Measurements from ENCODE around the gene NLK. TPM values are rescaled to one million over a fixed set of nuclear protein-coding genes. Genes with fewer than 3 reads are reported as not detected.

NLK gene
- total RNA-seq, 1 donor from 2014 or later, result 30.6 TPM

- TF ChIP-seq CTCF (IDR thresholded peaks at IDR 0.05; ENCODE audit: insufficient read depth, low read depth, low read length), result no peak
- no peak for TF ChIP-seq EZH2 (IDR thresholded peaks at IDR 0.05; ENCODE audit: insufficient read depth, low read length)
- no peak overlapping the region for H3K4me3 ChIP-seq (ENCODE audit: insufficient read depth, low read depth, low read length)
- no peak overlapping the region for H3K27ac Mint-ChIP-seq (ENCODE audit: unreplicated experiment)
- no peaks in the 10 kb centered on the region for H3K9me3 ChIP-seq (ENCODE audit: insufficient read depth, low read depth, low read length)
- H3K27ac ChIP-seq (ENCODE audit: low read depth, low read length), result no peak overlapping the region
- FAIRE-seq (no peak), DNase-seq (ENCODE audit: low read depth) (no peak)
- H3K79me2 ChIP-seq (ENCODE audit: insufficient read depth, low read length), result peaks cover 98% of the 10 kb centered on the region
- peaks cover 76% of the 10 kb centered on the region for H4K20me1 ChIP-seq (ENCODE audit: insufficient read depth, low read length)
- no peaks in the 10 kb centered on the region for H3K27me3 ChIP-seq (ENCODE audit: insufficient read depth, low read length)
- no peaks in the 10 kb centered on the region for H3K36me3 Mint-ChIP-seq (ENCODE audit: low read depth, unreplicated experiment)
- H3K4me2 ChIP-seq (ENCODE audit: low read length), result no peak overlapping the region
- no peak overlapping the region for H2AFZ ChIP-seq (ENCODE audit: low read depth, low read length)
- no peaks in the 10 kb centered on the region for H3K9me3 Mint-ChIP-seq (ENCODE audit: unreplicated experiment)
- no peak overlapping the region for H3K9ac ChIP-seq (ENCODE audit: low read length)
- H3K4me1 Mint-ChIP-seq (ENCODE audit: low read depth, unreplicated experiment), result peaks cover 14% of the 10 kb centered on the region
- no peak overlapping the region for H3K4me3 Mint-ChIP-seq (ENCODE audit: unreplicated experiment)
- no peaks in the 10 kb centered on the region for H3K4me1 ChIP-seq (ENCODE audit: insufficient read depth, low read length)
- no peaks in the 10 kb centered on the region for H3K36me3 ChIP-seq (ENCODE audit: insufficient read depth, low read length)
- H3K27me3 Mint-ChIP-seq (ENCODE audit: low read depth, unreplicated experiment), result no peaks in the 10 kb centered on the region
Observed at GRCh38 chr17:28092088-28092487, 49.6 kb downstream of the NLK start.

DNA sequence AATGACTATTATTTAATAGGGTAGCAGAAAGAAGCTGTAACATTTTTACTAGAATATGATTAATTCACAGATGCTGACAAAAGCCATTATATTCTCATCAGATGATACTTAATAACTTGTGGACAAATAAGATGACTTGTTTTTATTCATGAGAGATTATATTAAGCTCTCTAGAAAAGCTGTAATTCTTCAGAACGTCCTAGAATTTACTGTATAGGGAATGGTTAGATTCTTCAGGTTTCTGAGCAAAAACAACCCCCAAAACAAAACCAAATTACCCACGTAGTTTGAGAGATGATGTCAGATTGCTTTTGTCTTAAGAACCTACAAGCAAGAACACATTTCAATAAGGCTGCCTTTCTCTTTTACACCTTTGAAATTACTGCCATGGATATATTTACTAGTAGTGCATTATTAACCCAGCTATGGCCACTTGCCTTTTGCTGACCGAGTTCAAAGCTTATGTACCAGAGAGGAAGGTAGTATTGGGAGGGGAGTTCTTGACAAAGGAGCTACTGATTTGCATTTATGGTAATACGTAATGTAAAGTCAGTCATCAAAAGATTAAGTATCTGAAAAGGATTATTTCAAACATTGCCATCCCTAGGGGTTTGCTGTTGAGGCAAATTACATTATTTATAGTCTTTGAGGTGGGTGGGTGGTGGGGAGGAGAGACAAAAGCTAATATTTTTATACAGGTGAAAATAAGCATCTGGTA is 51.7 kb downstream of the NLK start:
- peaks cover 14% of the 10 kb centered on the region for H3K4me1 Mint-ChIP-seq (ENCODE audit: low read depth, unreplicated experiment)
- no peak overlapping the region for H2AFZ ChIP-seq (ENCODE audit: low read depth, low read length)
- H4K20me1 ChIP-seq (ENCODE audit: insufficient read depth, low read length), result peaks cover 68% of the 10 kb centered on the region
- DNase-seq (ENCODE audit: low read depth) (no peak), FAIRE-seq (peak; percentile 17)
- no peak for TF ChIP-seq EZH2 (IDR thresholded peaks at IDR 0.05; ENCODE audit: insufficient read depth, low read length)
- no peak for TF ChIP-seq CTCF (IDR thresholded peaks at IDR 0.05; ENCODE audit: insufficient read depth, low read depth, low read length)
- no peaks in the 10 kb centered on the region for H3K9me3 Mint-ChIP-seq (ENCODE audit: unreplicated experiment)
- no peaks in the 10 kb centered on the region for H3K36me3 Mint-ChIP-seq (ENCODE audit: low read depth, unreplicated experiment)
- no peaks in the 10 kb centered on the region for H3K27me3 Mint-ChIP-seq (ENCODE audit: low read depth, unreplicated experiment)
- peaks cover 93% of the 10 kb centered on the region for H3K79me2 ChIP-seq (ENCODE audit: insufficient read depth, low read length)
- no peak overlapping the region for H3K27ac ChIP-seq (ENCODE audit: low read depth, low read length)
- no peak overlapping the region for H3K4me3 Mint-ChIP-seq (ENCODE audit: unreplicated experiment)
- no peaks in the 10 kb centered on the region for H3K9me3 ChIP-seq (ENCODE audit: insufficient read depth, low read depth, low read length)
- no peak overlapping the region for H3K27ac Mint-ChIP-seq (ENCODE audit: unreplicated experiment)
- no peak overlapping the region for H3K4me2 ChIP-seq (ENCODE audit: low read length)
- no peaks in the 10 kb centered on the region for H3K4me1 ChIP-seq (ENCODE audit: insufficient read depth, low read length)
- no peak overlapping the region for H3K9ac ChIP-seq (ENCODE audit: low read length)
- no peaks in the 10 kb centered on the region for H3K36me3 ChIP-seq (ENCODE audit: insufficient read depth, low read length)
- H3K27me3 ChIP-seq (ENCODE audit: insufficient read depth, low read length), result no peaks in the 10 kb centered on the region
- no peak overlapping the region for H3K4me3 ChIP-seq (ENCODE audit: insufficient read depth, low read depth, low read length)

- Histone ChIP-seq H3K79me2 (ENCODE audit: insufficient read depth, low read length) (peaks cover 86% of the 10 kb centered on the region), H3K4me2 (ENCODE audit: low read length) (no peak overlapping the region), H3K9ac (ENCODE audit: low read length) (no peak overlapping the region)
Observed at GRCh38 chr17:28096756-28097155, 54.3 kb downstream of the NLK start.

More at GRCh38 chr17:28096756-28097155, 54.3 kb downstream of the NLK start:
- no peak for FAIRE-seq
- no peak overlapping the region for H2AFZ ChIP-seq (ENCODE audit: low read depth, low read length)
- no peak overlapping the region for H3K27ac Mint-ChIP-seq (ENCODE audit: unreplicated experiment)
- no peaks in the 10 kb centered on the region for H3K36me3 Mint-ChIP-seq (ENCODE audit: low read depth, unreplicated experiment)
- no peaks in the 10 kb centered on the region for H3K36me3 ChIP-seq (ENCODE audit: insufficient read depth, low read length)
- peaks cover 10% of the 10 kb centered on the region for H3K4me1 Mint-ChIP-seq (ENCODE audit: low read depth, unreplicated experiment)
- no peak overlapping the region for H3K27ac ChIP-seq (ENCODE audit: low read depth, low read length)
- no peak for TF ChIP-seq EZH2 (IDR thresholded peaks at IDR 0.05; ENCODE audit: insufficient read depth, low read length)
- no peak for TF ChIP-seq CTCF (IDR thresholded peaks at IDR 0.05; ENCODE audit: insufficient read depth, low read depth, low read length)
- no peaks in the 10 kb centered on the region for H3K27me3 ChIP-seq (ENCODE audit: insufficient read depth, low read length)
- no peak overlapping the region for H3K4me3 Mint-ChIP-seq (ENCODE audit: unreplicated experiment)
- DNase-seq (ENCODE audit: low read depth), result no peak
- H3K9me3 Mint-ChIP-seq (ENCODE audit: unreplicated experiment), result no peaks in the 10 kb centered on the region
- H3K27me3 Mint-ChIP-seq (ENCODE audit: low read depth, unreplicated experiment), result no peaks in the 10 kb centered on the region
- no peak overlapping the region for H3K4me3 ChIP-seq (ENCODE audit: insufficient read depth, low read depth, low read length)
- H4K20me1 ChIP-seq (ENCODE audit: insufficient read depth, low read length), result peaks cover 62% of the 10 kb centered on the region
- no peaks in the 10 kb centered on the region for H3K9me3 ChIP-seq (ENCODE audit: insufficient read depth, low read depth, low read length)
- H3K4me1 ChIP-seq (ENCODE audit: insufficient read depth, low read length), result no peaks in the 10 kb centered on the region

All from astrocyte (in vitro differentiated cells and primary cell).